HS-27A (cell line): ENCODE measurements around the gene LCE1E.

Experiments used
- DNase-seq: peaks from one replicate; pipeline ENCODE4 v3.0.0-alpha.2; 2012; ENCODE audit warnings: low read depth, missing footprints

The LCE1E gene, protein sequence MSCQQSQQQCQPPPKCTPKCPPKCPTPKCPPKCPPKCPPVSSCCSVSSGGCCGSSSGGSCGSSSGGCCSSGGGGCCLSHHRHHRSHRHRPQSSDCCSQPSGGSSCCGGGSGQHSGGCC

GRCh38 chr1:152786077-152786476, at the start of gene LCE1E:
Gene LCE1E (plus strand): TSS chr1:152786257. CDS start chr1:152787300, 1,043 bp downstream.
- DNase-seq: no peak

DNA sequence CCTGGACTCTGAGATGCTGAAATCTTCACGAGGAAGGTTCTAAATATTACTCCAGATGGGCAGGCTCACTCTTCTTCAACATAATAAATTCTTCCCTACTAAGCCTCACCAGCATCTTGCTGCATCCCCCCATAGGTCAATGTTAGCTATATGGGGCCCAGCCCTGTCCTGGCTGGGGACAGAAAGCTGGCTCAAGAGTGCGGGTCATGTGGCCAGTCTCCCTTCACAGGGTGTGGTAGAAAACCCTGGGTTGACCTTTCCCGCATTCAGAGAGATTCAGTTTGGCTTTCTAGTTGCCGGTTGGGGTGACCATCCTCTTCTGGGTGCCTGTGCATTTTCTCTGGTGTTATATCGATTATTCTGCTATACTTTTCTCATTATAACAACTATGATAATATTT, 48.1 kb upstream of the LCE1E start:
- no peak for DNase-seq

DNA sequence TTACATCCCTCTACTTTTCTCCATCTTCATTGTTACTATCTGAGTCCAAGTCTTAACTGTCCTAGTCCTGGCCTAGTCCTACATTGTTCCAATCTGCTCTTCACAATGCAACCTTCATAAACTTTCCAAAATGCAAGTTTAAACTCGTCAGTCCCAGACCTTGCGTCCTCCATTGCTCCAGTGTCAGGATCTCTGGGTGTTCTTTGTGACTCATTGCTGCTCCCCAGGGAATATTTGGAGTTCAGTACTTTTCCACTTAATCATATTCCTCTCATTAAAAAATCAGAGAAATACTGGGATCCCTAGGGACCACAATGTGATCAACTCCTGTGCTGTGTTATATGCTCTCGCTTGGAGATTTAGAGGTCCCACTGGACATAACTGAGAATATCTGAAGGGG, 46.2 kb upstream of the LCE1E start:
- no peak for DNase-seq

- no peak for DNase-seq
Measured at GRCh38 chr1:152741656-152742055, 44.4 kb upstream of the LCE1E start.

- no peak for DNase-seq
Measured at GRCh38 chr1:152743371-152744145, 42.5 kb upstream of the LCE1E start.

GRCh38 chr1:152745289-152745704, 40.8 kb upstream of the LCE1E start:
- DNase-seq: peak; percentile 65

GRCh38 chr1:152745765-152746444, 40.2 kb upstream of the LCE1E start:
- DNase-seq: no peak

GRCh38 chr1:152747831-152748230, 38.2 kb upstream of the LCE1E start:
- no peak for DNase-seq

GRCh38 chr1:152752225-152752624, 33.8 kb upstream of the LCE1E start:
- peak; percentile 84 for DNase-seq

DNA sequence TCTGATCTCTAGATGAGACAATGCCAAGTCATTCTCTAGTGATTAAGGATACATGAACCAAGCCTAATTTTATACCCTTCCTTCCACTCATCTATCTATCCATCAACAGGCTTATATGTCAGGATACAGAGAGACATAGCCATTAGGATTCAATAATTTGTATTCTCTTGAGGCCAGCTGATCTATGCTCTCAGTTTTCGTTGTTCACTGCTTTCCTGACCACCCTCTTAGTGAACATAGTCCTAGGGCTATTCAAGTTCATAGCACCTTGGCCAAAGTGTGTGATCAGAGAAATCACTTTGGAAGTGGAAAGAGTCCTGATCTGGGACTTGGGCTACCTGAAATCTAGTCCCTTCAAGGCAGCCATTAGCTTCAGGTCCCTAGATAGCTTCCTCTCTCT, 32.5 kb upstream of the LCE1E start:
- DNase-seq: no peak

GRCh38 chr1:152756872-152757271, 29.2 kb upstream of the LCE1E start:
- no peak for DNase-seq

DNA sequence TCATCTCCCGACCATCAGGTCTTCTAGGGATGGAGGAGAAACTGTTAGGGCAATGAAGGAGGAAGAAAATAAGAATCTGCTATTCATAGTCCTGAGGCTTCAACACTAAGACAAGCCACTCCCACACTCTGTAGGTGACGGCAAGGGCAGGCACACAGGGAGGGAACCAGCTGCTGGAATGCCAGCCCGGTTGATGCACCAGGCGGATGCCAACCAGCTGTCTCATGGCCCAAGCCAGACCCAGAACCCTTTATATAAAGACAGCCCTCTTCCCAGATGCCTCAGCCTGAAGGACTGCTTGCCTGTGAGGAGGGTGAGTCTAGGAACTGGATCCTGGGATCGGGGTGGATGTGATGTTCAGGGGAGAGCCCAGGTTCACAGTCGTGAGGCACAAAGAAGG, 28.3 kb upstream of the LCE1E start, which contains the start of gene KPRP:
Gene KPRP (plus strand): TSS at position 279 of the 400 bp plus-strand sequence. CDS start 1,564 bp downstream, outside the sequence.
- peak; percentile 59 for DNase-seq

DNA sequence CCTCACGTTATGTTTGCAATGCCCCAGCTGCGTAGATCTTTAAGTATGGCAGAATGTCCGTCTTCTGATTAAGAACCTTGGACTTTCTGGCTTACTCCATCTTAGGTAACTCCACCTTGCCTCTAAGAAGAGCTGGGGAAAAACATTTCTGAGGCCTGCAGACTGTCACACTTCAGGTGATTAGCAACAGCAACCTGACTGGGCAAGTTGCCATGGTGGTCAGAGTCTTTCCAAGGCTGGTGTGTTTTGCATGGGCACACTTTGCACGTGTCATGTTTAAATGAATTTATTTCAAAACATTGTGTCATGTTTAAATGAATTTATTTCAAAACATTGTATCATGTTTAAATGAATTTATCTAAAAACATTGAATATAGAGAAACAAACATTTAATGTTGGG, 27.4 kb upstream of the LCE1E start:
- no peak for DNase-seq

DNA sequence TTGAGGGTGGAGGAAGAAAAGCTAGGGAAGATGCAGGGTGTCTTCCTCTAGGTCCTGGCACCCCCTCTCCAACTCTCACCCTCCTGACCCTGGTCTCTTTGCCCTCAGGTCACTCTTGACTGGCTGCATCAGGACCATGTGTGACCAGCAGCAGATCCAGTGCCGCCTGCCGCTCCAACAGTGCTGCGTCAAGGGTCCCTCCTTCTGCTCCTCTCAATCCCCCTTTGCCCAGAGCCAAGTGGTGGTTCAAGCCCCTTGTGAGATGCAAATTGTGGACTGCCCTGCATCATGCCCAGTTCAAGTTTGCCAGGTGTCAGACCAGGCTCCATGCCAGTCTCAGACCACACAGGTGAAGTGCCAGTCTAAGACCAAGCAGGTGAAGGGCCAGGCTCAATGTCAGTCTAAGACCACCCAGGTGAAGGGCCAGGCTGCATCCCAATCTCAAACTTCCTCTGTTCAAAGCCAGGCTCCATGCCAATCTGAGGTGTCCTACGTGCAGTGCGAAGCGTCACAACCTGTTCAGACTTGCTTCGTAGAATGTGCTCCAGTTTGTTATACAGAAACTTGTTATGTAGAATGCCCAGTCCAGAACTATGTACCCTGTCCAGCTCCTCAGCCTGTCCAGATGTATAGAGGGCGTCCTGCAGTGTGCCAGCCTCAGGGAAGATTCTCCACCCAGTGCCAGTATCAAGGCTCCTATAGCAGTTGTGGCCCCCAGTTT, 26.4 kb upstream of the LCE1E start:
- no peak for DNase-seq

- no peak for DNase-seq
Measured at GRCh38 chr1:152760551-152761190, 25.4 kb upstream of the LCE1E start.

- no peak for DNase-seq
Measured at GRCh38 chr1:152761609-152762213, 24.3 kb upstream of the LCE1E start.

DNA sequence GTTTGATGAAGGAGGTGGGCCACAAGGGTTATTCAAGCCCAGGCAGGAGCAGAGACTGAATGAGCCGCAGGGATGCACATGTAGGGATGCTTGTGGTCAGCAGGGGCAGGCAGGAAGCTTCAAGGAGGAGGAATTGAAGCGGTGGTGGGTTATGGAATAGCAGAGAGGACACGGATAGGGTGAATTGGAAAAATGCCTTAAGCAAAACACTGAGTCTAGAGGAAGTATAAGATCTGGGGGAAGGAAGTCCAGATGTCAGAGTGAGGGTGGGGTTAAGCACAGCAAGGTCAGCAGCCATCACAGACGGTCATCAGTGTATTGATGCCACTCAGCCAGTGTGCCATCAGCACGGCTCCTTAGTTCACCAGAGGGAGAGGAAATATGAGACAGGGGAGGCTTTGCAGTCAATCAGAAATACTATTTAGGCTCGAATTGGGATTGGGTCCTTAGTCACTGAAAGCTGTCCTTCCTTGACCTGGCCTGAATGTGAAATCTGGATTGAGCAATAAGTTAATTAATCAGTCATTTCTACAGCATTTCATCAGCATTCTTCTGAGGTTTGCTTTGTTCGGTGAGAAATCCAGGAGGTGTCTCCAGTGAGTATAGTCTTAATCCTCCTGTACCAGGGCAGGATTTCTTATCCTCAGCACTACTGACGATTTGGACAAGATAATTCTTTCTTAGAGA, 17.1 kb upstream of the LCE1E start:
- DNase-seq: no peak

DNA sequence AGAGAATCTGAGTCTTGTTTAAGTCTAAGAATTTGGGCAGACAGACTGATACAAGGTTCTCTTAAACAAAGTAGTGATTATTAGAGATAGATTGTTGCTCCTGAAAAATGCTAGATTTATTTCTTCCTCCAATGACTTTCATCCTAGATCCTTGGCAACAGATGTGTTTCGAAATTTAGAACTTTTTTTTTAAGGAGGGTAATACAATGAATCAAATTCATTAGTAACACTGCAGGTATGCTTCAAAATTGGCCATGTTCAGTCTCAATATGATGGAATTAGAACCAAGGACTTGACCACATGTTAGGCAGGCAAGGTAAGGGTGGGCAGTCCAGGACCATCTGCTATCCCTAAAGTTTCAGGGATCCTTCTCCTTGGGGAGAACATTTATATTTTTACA, 15.6 kb upstream of the LCE1E start:
- DNase-seq: no peak

DNA sequence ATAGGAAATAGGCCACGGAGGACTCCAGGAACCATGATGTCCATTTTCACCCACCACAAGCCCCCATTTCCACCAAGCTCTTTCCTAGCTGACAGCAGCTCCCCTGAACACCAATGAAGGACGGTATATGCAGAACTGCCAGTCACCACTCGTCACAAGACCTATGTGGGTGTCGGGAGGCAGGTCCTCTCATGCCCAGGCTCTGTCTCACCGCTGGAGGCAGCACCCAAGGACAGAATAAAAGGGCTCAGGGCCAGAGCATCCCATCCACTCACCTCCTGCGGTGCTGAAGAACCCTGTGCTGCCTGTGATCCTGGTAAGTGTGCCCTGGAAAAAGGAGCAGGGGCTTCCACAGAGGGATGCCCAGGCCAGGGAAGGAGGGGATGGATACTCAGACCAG, 11.2 kb upstream of the LCE1E start, which contains the start of gene LCE1F:
Gene LCE1F (plus strand): TSS at position 266 of the 400 bp plus-strand sequence. CDS start 1,232 bp downstream, outside the sequence.
- DNase-seq: no peak

- DNase-seq: no peak
Measured at GRCh38 chr1:152776361-152776760, 9.7 kb upstream of the LCE1E start.
